HG03108 (cell line): ENCODE data around the gene RYR1.
A peak's percentile ranks its signal among the peaks of the same experiment; 100 is the strongest.
"Not testable (repeated sequence)": the region's sequence is repeated elsewhere in the genome, so short reads cannot be mapped to it uniquely, and the experiment has no call there.

Source experiments
- ATAC-seq: cut with Tn5 transposase; IDR thresholded peaks from one replicate; pipeline ENCODE4 v1.9.1; 2021; ENCODE audit warnings: moderate library complexity; ENCODE audit not compliant: unreplicated experiment

RYR1 gene

DNA sequence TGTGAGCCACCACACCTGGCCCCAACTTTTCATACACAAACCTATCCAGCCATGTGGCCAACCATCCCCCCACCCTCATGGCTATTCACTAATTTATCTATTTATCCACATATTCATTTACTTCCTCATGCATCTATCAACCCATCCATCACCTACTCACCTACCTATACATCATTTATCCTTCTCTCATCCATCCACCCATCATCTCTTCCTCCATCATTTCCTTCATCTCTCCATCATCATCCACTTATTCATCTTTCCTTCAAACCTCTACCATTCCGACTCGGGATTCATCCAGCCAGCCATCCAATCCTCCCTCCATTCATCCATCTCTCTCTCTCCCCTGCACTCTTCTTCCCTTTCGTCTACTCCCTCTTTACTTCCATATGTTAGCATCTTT is 54.6 kb downstream of the RYR1 start:
- ATAC-seq: no peak

DNA sequence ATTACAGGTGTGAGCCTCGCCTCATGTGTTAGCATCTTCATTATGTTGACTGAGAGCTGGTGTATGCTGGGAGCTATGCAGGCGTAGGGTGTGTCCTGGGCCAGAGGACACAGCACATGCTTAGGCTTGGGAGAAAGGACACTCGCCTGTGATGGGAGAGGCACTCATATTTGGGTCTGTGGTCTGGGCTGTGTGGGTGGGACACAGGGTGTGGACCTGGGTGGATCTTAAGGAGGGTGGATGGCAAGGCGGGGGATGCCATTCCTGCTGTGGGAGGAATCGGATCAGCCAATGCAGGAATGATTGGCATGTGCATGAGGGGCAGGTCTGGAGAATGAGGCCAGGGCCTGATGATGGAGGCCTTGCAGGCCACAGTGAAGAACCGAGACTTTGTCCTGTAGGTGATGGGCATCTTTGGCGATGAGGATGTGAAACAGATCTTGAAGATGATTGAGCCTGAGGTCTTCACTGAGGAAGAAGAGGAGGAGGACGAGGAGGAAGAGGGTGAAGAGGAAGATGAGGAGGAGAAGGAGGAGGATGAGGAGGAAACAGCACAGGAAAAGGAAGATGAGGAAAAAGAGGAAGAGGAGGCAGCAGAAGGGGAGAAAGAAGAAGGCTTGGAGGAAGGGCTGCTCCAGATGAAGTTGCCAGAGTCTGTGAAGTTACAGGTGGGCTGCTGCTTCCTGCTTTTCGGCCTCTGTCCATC is 55.4 kb downstream of the RYR1 start:
- no peak for ATAC-seq

GRCh38 chr19:38490861-38491260 is 57.4 kb downstream of the RYR1 start:
- no peak for ATAC-seq

DNA sequence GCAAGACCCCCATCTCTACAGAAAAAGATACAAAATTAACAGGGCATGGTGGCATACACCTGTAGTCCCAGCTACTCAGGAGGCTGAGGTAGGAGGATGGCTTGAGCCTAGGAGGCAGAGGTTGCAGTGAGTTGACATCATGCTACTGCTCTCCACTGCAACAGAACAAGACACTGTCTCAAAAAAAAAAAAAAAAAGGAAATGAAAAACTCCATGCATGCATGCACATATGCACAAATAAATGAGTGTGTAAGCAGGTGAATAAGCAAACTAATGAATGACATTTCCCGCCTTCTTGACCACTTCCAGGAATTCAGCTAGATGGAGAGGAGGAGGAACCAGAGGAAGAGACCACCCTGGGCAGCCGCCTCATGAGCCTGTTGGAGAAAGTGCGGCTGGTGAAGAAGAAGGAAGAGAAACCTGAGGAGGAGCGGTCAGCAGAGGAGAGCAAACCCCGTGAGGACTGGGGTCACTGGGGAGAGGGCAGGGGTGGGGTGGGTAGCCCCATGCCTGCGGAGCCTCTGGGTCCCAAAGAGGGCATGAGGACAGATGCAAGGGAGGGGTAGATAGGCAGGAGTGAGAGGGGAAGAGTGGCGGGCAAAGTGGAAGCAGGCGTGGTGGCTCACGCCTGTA is 58.8 kb downstream of the RYR1 start:
- ATAC-seq: no peak

GRCh38 chr19:38494379-38494778 is 60.9 kb downstream of the RYR1 start:
- ATAC-seq: no peak

DNA sequence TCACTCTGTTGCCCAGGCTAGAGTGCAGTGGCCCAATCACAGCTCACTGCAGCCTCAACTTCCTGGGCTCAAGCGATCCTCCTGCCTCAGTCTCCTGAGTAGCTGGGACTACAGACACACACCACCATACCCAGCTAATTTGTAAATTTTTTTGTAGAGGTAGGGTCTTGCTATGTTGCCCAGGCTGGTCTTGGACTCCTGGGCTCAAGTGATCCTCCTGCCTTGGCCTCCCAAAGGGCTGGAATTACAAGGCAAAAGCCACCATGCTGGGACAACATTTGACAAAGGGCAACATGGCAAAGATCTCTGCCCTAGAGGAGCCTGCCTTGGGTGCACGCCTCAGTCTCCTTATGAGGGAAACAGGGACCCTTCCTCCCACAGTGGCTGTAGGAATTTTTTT is 61.9 kb downstream of the RYR1 start:
- ATAC-seq: not testable (repeated sequence)

DNA sequence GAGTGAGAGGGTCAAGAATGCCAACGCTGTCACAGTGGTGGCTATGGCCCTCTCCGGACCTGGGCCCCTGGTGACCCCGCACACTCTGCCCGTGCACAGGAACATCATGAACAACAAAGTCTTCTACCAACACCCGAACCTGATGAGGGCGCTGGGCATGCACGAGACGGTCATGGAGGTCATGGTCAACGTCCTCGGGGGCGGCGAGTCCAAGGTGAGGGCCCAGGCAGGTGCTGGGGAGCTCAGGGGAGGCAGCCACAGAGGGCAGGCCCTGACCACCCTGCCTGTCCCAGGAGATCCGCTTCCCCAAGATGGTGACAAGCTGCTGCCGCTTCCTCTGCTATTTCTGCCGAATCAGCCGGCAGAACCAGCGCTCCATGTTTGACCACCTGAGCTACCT is 62.6 kb downstream of the RYR1 start:
- no peak for ATAC-seq

DNA sequence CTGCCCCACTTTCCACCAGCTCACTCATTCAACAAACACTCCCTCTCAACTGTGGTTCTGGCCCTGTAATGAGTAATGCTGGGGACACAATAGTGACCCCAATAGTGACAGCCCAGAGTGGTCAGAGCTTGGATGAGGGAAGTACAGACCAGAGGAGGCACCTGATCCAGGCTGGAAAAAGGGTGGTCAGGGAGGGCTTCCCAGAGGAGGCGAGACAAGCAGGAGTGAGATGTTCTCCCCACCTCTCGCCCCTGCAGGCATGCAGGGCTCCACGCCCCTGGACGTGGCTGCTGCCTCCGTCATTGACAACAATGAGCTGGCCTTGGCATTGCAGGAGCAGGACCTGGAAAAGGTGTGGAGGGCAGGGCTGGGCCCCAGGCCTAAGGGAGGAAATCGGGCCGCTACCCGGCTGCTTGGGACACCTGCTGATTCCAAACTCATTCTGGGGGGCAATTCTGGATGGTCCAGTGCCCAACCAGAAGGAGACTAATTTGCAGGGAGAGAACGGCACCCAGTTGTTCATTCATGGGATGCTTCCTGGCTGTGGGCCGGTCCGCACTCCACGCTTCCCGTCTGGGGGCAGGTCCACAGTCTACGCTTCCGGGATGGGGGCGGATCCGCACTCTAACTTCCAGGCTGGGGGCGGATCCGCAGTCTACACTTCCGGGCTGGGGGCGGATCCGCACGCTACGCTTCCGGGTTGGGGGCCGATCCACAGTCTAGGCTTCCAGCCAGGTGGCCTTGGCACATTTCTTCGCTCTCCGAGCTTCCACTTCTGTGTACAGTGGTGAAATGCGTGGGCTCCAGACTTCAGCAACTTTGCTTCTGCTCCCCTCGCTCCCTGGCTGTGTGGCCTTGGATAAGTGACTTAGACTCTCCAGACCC is 63.4 kb downstream of the RYR1 start:
- no peak for ATAC-seq

DNA sequence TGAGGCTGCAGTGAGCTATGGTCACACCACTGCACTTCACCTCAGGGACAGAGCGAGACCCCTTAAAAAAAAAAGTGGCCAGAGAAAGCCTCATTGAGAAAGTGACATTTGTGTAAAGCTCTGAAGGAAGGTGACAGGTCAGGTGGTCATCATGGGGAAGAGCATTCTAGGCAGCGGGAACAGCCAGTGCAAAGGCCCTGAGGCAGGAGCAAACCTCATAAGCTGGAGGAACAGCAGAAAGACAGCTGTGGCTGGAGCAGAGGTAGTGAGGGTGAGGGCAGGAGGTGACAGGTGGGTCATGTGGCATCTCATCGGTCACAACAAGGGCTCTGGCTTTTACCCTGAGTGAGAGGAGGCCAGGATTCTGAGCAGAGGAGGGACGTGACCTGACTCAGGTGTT is 64.4 kb downstream of the RYR1 start:
- ATAC-seq: no peak

DNA sequence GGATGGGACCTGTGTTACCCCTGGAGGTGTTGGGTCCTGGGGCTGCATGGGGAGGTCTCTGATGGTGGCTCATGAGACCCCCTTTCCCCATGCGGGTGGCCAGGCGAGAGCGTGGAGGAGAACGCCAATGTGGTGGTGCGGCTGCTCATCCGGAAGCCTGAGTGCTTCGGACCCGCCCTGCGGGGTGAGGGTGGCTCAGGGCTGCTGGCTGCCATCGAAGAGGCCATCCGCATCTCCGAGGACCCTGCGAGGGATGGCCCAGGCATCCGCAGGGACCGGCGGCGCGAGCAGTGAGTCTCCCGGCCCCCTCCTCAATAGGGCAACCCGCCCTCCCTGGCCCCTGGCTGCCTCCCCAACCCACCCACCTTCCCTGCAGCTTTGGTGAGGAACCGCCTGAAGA is 66.0 kb downstream of the RYR1 start:
- ATAC-seq: no peak

GRCh38 chr19:38500450-38500849 is 67.0 kb downstream of the RYR1 start:
- no peak for ATAC-seq

GRCh38 chr19:38502410-38503076 is 69.1 kb downstream of the RYR1 start:
- ATAC-seq: no peak

DNA sequence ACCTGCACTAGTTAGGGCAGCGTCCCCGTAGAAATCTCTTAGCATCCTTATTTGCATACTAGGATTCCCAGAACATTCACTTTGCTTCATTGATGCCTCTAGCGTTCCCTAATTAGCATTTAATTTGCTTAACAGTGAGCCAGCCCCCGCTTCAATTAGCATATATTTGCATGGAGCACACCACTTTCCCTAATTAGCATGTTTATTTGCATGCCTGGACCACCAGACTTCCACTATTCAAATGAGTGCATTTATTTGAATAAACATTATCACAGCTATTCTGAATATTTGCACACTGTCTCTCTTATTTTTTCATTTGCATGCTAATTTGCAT is 69.6 kb downstream of the RYR1 start:
- ATAC-seq: no peak

DNA sequence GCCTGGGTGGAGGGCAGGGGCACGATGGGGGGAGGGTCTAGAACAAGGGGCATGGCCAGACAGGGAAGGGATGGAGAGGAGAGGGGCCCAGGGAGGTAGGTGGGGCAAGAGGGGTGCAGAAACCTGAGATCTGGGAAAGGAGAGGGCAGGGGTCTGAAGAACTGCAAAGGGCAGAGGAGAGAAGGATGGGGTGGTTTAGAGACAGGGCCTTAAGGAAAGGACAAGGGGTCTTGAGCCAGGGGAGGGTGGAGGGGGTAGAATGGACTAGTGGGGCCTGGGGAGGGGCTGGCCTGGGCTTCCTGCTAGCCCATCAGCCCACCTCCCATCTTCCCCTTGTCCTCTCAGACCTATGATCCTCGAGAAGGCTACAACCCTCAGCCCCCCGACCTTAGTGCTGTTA is 72.5 kb downstream of the RYR1 start:
- no peak for ATAC-seq

GRCh38 chr19:38506375-38506722 is 72.9 kb downstream of the RYR1 start:
- no peak for ATAC-seq

- ATAC-seq: peak; percentile 52
Measured at GRCh38 chr19:38506723-38507550, 73.4 kb downstream of the RYR1 start.

DNA sequence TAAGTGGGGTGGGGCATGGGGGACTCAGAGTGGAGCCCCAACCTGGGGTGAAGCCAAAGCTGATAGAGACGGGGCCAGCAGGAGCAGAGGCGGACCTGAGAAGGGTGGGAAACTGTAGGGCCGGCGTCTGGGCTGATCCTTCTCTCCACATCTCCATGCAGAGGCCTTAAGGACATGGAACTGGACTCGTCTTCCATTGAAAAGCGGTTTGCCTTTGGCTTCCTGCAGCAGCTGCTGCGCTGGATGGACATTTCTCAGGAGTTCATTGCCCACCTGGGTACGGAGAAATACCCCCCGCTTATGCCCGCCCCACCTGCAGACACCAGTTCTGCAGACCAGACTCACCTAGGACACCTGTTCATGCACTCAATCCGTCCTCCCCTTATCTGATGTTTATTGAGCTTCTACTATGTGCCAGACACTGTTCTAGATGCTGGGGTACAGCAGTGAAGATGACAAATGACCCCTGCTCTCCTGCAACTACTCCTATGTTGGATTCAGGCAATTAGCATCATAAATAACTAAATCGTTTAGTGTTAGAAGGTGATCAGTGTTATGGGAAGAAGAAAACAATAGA is 74.1 kb downstream of the RYR1 start:
- no peak for ATAC-seq

DNA sequence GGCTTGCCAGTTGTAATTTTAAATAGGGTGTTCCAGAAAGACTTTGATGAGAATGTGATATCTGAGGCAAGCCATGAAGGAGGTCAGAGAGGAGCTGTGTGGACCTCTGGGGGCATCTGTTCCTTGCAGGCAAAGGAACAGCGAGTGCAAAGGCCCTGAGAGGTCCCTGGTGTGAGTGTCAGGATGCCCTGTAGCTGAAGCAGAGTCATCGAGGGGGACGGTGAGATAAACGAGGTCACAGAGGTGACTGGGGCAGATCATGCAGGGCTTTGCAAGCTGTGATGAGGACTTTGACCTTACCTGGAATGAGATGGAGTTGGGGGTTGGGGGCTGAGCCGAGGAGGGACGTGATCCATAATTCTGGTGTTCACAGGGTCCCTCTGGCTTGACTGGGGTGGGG is 75.0 kb downstream of the RYR1 start:
- no peak for ATAC-seq

DNA sequence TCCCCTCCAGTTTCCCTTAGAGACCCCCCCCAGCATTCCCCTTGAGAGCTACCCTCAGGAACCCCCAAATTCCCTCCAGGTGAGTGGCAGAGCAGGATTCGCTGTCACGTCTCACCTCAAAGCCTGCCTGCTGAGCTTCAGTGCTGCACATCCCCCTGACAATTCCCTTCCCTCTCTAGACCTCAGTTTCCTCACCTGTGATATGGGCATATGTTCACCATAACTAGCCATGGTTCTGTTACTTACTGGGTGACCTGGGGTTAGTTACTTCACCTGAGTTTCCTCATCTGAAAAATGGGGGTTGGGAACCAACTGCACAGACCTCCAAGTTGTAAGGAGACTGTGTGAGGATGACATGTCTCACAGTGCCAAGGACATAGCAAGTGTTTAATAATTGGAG is 75.5 kb downstream of the RYR1 start:
- no peak for ATAC-seq

DNA sequence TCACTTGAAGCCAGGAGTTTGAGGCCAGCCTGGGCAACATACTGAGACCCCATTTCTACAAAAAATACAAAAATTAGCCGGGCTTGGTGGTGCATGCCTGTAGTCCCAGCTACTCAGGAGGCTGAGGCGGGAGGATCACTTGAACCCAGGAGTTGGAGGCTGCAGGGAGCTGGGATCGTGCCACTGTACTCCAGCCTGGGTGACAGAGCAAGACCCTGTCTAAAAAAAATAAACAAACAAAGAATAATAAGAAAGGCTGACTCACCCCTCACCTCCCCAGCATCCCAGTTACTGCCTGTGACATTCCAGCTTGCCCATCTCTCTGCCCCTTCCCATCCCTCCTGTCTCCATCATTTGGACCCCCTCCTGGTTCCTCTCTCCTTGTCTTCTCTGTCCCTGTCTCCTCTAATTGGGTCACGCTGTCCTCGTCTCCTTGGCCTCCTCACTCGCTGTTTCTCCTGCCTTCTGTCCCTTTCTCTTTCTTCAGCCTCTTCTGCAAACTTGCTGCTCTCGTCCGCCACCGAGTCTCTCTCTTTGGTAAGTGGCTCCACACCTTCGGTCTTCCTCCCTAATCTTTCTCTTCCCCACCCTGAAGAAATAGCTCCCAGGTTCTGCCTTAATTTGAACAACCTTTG is 77.7 kb downstream of the RYR1 start:
- no peak for ATAC-seq
